ENCODE results near the gene NUP42.
"Not testable (repeated sequence)": the region's sequence is repeated elsewhere in the genome, so short reads cannot be mapped to it uniquely, and the experiment has no call there.

Gene NUP42

GRCh38 chr7:23204241-23204640, 22.4 kb downstream of the NUP42 start:
- no peak for DNase-seq (ENCODE audit: low read depth in 2 of 2)

- DNase-seq (ENCODE audit: low read depth in 2 of 2), result no peak
These were observed 23.7 kb downstream of the NUP42 start for GRCh38 chr7:23205577-23205908.

- DNase-seq (ENCODE audit: low read depth in 2 of 2), result no peak
These were observed 24.3 kb downstream of the NUP42 start for GRCh38 chr7:23205909-23206767.

- no peak for DNase-seq (ENCODE audit: low read depth in 2 of 2)
These were observed 25.2 kb downstream of the NUP42 start for GRCh38 chr7:23207021-23207420.

- DNase-seq (ENCODE audit: low read depth in 2 of 2), result no peak
These were observed 26.0 kb downstream of the NUP42 start for GRCh38 chr7:23207884-23208283.

- no peak for DNase-seq (ENCODE audit: low read depth in 2 of 2)
These were observed 26.5 kb downstream of the NUP42 start for GRCh38 chr7:23208316-23208715.

GRCh38 chr7:23210506-23210905, 28.7 kb downstream of the NUP42 start:
- DNase-seq (ENCODE audit: low read depth in 2 of 2), result no peak

GRCh38 chr7:23211589-23211988, 29.7 kb downstream of the NUP42 start:
- no peak for DNase-seq (ENCODE audit: low read depth in 2 of 2)

- DNase-seq (ENCODE audit: low read depth in 2 of 2), result no peak
These were observed 30.5 kb downstream of the NUP42 start for GRCh38 chr7:23212395-23212794.

- DNase-seq (ENCODE audit: low read depth in 2 of 2), result no peak
These were observed 31.0 kb downstream of the NUP42 start for GRCh38 chr7:23212841-23213240.

- no peak for DNase-seq (ENCODE audit: low read depth in 2 of 2)
These were observed 31.9 kb downstream of the NUP42 start for GRCh38 chr7:23213755-23214154.

GRCh38 chr7:23214423-23214822, 32.6 kb downstream of the NUP42 start:
- DNase-seq (ENCODE audit: low read depth in 2 of 2), result no peak

GRCh38 chr7:23214938-23215337, 33.1 kb downstream of the NUP42 start:
- DNase-seq (ENCODE audit: low read depth in 2 of 2), result no peak

GRCh38 chr7:23216021-23216420, 34.2 kb downstream of the NUP42 start:
- no peak for DNase-seq (ENCODE audit: low read depth in 2 of 2)

GRCh38 chr7:23218196-23218595, 36.3 kb downstream of the NUP42 start:
- DNase-seq (ENCODE audit: low read depth in 2 of 2), result no peak

GRCh38 chr7:23220690-23221305, 39.0 kb downstream of the NUP42 start:
- no peak for DNase-seq (ENCODE audit: low read depth in 2 of 2)

GRCh38 chr7:23222439-23223030, 40.7 kb downstream of the NUP42 start:
- DNase-seq (ENCODE audit: low read depth in 2 of 2), result no peak

- not testable (repeated sequence) for DNase-seq (ENCODE audit: low read depth in 2 of 2)
These were observed 42.5 kb downstream of the NUP42 start for GRCh38 chr7:23224364-23224763.

GRCh38 chr7:23226844-23227450, 45.1 kb downstream of the NUP42 start:
- DNase-seq (ENCODE audit: low read depth in 2 of 2), result no peak

- no peak for DNase-seq (ENCODE audit: low read depth in 2 of 2)
These were observed 46.6 kb downstream of the NUP42 start for GRCh38 chr7:23228412-23228811.

- DNase-seq (ENCODE audit: low read depth in 2 of 2), result no peak
These were observed 48.8 kb downstream of the NUP42 start for GRCh38 chr7:23230641-23231101.

GRCh38 chr7:23232966-23233365, 51.1 kb downstream of the NUP42 start:
- DNase-seq (ENCODE audit: low read depth in 2 of 2), result no peak

All from stimulated activated CD8-positive, alpha-beta memory T cell treated with anti-CD3 and anti-CD28 coated beads, Interleukin-2, amount 100 ng/mL, for 48 hours (primary cell).